ENCODE data around the gene MLLT6. TPM values are rescaled to one million over a fixed set of nuclear protein-coding genes. Genes with fewer than 3 reads are reported as not detected.

The MLLT6 gene
- total RNA-seq (2022; extraction: Qiagen RNA extraction; ENCODE audit: low read depth) = 22.3 to 34.3 TPM (median 30.7 TPM) in 5 replicates

DNA sequence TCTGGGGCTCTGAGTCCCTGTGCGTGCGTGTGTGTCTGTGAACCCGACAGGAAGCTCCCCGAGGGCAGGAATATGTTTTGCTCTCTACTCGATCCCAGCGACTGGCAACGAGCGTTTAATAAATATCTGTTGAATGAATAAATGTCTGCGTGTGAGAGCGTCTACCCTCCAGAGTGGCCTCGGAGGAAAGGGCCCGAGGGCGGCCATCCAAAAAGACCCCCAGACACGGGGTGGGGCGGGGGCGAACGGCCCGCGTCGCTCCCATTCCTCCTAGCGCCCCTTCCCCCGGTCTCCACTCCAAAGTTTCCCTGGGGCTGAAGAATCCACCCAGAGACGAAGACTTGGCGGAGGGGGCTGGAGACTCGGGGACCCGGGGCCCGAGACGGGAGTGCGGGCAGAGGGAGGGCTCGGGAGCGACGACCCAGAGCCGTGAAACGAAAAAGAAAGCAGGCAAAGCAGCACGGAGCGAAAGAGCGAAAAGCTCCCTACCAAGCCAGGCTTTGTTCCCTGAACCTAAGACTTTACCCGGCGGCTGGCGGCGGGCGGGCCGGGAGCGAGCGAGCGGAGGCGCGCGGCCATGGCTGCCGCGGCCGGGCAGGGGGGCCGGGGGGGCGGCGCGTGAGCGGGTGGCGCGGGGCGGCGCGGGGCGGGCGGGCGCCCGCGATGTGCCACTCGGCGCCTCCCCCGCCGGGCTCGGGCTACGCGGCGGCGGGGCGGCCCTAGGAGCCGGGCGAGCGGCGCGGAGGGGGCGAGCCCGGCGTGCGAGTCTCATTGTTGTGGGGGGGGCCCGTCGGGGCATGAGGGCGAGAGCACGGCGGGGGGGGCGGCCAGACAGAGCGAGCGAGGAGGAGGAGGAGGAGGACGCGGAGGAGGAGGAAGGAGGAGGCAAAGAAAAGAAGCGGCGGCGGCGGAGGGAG, at the start of gene MLLT6:
TSS of gene MLLT6 (plus strand) at position 668 of the 917 bp plus-strand sequence. CDS start 360 bp downstream, outside the sequence.

DNA sequence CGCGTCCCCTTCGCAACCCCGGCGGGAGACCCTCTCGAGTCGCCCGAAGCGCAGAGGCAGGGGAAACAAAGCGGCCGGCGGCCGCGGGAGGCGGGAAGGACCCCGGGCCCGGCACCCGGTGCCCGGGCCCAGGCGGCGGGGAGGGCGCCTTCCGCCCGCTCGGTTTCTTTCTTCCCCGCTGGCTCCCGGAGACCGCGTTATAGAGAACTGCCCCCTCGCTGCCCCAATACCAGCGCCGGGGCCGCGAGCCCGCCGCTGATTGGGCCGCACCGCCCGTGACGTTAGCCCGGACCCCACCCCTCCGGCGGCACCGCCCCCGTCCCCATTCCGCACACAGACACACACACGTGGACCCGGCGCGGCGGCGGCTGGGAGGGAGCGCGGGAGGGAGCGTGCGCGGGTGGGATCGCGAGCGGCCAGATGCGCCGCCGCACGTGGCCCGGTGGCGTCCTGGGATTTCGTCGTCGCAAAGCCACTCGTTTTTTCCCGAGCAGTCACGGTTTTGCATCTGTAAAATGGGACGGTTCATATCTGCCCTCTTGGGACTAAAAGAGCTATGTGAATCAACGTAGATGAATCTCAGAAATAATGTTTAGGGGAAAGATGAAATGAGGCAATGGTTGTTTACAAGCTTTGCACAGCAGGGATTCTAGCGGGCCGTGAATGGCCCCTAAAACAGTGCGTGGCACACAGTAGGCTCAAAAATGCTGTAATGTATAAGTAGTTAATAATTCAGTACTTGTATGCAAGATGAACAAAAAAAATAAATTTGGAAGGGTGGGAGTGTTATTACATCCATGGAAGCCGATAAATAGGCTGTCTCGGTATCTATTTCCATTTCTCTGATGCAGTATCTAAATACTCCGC, 30.1 kb upstream of the MLLT6 start, which contains the start of gene EPOP:
TSS of gene EPOP (minus strand) at position 209 of the 867 bp plus-strand sequence. CDS start 462 bp downstream, outside the sequence.

DNA sequence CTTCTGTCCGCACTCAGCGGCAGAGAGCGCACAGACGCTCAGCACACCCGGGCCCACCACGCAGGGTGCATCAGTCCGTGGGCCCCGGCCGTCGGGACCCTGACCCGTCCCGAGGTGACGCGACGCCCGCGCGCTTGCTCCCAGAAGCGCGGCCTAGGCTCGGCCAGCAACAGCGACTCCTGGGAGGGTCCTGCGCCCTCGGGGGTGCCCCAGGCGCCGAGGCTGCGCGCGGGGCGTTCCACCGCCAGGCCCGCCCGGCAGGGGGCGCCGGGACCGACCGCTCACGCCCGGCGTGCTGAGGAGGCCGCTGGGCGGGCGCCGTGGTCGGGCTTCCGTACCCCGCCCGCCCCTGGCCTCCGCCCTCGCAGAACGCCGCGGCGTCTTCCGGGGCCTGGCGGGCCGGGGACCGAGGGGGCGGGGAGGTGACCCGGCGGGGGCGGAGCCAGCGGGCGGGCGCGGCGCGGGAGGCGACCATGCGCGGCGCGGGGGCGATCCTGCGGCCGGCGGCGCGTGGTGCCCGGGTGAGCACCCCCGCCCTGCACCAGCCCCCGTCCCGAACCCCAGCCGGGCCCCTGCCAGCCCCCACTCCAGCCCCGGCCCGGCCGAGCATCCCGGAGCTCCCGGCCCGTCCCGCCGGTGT, 24.9 kb downstream of the MLLT6 start, which contains the start of gene CISD3:
TSS of gene CISD3 (plus strand) at position 456 of the 640 bp plus-strand sequence. CDS start at position 474, 18 bp downstream.

DNA sequence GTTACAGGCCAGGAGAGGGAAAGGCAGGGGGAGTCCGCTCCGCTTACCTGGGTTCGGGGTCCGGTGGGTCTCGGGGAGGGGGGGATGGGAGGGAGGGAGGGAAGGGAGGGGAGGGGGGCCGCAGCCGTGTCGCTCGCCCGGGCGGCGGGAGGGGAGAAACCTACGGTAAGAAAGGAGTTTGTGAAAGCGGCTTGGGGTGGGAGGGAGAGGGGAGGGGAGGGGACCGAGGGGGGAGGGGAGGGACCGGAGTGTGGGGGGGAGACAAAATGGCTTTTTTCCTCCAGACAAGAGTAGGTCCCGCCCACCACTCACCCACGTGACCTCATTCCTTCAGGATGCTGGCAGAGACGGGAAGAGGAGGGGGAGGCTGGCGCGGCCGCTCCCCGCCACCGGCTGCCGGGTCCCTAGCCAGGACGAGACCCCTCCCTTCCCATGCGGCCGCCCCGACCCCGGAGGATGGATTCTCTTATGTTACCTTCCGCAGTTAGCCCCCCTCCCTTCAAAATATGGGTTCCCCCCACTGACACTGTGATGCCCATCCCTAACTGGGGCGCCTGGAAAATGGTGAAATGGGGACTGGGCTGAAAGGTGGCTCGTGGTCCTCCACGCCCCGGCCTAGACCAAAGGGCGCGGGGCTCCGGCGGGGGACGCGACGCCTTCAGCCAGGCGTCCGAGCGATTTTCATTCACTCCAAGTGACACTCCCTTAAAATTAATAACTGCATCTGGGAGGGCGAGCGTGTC, 43.2 kb downstream of the MLLT6 start, which contains the start of gene PCGF2:
TSS of gene PCGF2 (minus strand) at position 188 of the 743 bp plus-strand sequence. CDS start 7,934 bp downstream, outside the sequence.

DNA sequence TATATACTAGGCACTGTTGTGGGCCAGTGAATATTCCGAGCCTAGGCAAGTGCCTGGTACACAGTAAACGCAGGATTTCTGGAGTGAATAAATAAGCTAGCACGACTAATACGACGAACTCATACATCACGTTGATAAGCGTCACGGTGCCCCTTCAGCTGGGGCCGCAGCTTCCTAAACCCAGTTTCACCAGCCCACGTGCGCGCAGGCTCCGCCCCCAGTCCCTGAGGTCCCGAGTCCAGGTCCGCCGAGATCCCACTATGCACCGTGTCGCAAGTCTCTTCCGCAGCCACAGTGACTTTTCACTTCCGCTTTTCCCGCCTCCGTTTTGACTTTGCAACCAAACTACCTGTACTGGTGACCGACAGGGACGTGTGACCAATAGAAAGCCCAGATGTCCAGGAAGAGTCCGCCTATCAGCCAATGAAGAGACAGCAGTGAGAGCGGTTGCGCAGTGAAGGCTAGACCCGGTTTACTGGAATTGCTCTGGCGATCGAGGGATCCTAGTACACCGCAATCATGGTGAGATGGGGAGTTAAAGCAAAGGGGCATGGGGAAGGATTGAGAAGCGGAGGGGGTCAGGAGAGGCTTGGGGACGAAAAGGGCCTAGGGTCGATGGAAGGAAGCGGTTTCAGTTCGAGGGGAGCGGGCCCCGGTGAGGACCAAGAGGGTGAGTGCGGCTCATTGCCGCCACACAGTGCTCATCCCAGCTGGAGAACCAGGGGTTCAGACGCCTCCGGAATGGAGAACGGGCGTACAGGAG, 47.4 kb downstream of the MLLT6 start, which contains the start of gene PSMB3:
TSS of gene PSMB3 (plus strand) at position 434 of the 763 bp plus-strand sequence. CDS start at position 520, 86 bp downstream.

Other genes with a start within 250 kb of the MLLT6 start
- 1.7 to 3.0 TPM (median 2.9 TPM) in 5 replicates for gene SRCIN1, start 99.3 kb upstream of the MLLT6 start, total RNA-seq (2022; extraction: Qiagen RNA extraction; ENCODE audit: low read depth)
- gene EPOP, start 30.3 kb upstream of the MLLT6 start, total RNA-seq (2022; extraction: Qiagen RNA extraction; ENCODE audit: low read depth) = 11.3 to 15.3 TPM (median 14.3 TPM) in 5 replicates
- gene CISD3, start 25.1 kb downstream of the MLLT6 start, total RNA-seq (2022; extraction: Qiagen RNA extraction; ENCODE audit: low read depth) = 52.6 to 106 TPM (median 90.7 TPM) in 5 replicates
- gene PCGF2, start 43.1 kb downstream of the MLLT6 start, total RNA-seq (2022; extraction: Qiagen RNA extraction; ENCODE audit: low read depth) = 33.9 to 64.1 TPM (median 57.3 TPM) in 5 replicates
- 331 to 501 TPM (median 436 TPM) in 5 replicates for gene PSMB3, start 47.5 kb downstream of the MLLT6 start, total RNA-seq (2022; extraction: Qiagen RNA extraction; ENCODE audit: low read depth)
- gene PIP4K2B, start 94.3 kb downstream of the MLLT6 start, total RNA-seq (2022; extraction: Qiagen RNA extraction; ENCODE audit: low read depth) = 34.0 to 42.2 TPM (median 38.8 TPM) in 5 replicates
- gene CWC25, start 120.0 kb downstream of the MLLT6 start, total RNA-seq (2022; extraction: Qiagen RNA extraction; ENCODE audit: low read depth) = 22.5 to 25.5 TPM (median 22.7 TPM) in 5 replicates
- gene RPL23, start 148.4 kb downstream of the MLLT6 start, total RNA-seq (2022; extraction: Qiagen RNA extraction; ENCODE audit: low read depth) = 2,582 to 3,048 TPM (median 2,606 TPM) in 5 replicates
- 245 to 270 TPM (median 262 TPM) in 5 replicates for gene LASP1, start 164.8 kb downstream of the MLLT6 start, total RNA-seq (2022; extraction: Qiagen RNA extraction; ENCODE audit: low read depth)